Stomach (tissue), 4 donors: Measurements from ENCODE around the gene TNS3.

Experiments
- POLR2A ChIP-seq, 4 donors: fragments of 450-650 bp; IDR thresholded peaks; one replicate each; pipeline ENCODE4 v1.6.1; 2016; ENCODE audit warnings: antibody characterized with exemption in 4 of 4, control low read depth in 2 of 4, mild to moderate bottlenecking in 1 of 4, moderate library complexity in 1 of 4
- POLR2AphosphoS5 ChIP-seq, 3 donors: sonication (generic); formaldehyde crosslinking; IDR thresholded peaks; one replicate each; pipeline ENCODE4 v1.6.1; 2016; ENCODE audit warnings: antibody characterized with exemption in 3 of 3
- TF ChIP-seq, protein P1 (sequence below), 7 experiments: fragments of 450-650 bp in 4 of 7; fragments of 200-600 bp in 3 of 7; sonication (generic) in 3 of 7; IDR thresholded peaks; one replicate each; pipeline ENCODE4 v1.5.1; 2016 to 2019; ENCODE audit warnings: antibody characterized with exemption in 7 of 7, control low read depth in 2 of 7, mild to moderate bottlenecking in 1 of 7

DNA sequence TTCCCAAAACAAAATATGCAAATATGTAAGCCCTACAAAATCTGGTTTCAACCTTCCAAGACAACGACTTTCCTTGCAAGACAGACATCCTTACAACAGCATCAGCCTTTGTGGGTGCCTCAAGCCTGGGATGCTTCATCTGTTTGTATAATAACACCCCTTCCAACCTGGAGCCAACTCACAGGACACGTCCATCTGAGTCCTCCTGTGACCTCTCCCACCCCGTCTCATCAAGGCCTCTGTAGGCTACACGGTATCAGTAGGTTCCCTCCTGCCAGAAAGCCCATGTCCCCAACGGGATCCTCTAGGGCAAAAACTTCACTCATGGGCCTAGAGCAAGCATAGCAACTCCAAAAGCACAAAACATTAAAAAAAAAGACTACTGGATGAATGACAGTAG is 173.2 kb downstream of the TNS3 start:
- no peak for TF ChIP-seq POLR2A (IDR thresholded peaks at IDR 0.05)
- no peak for TF ChIP-seq POLR2AphosphoS5 (IDR thresholded peaks at IDR 0.05)
- TF ChIP-seq, protein P1, sequence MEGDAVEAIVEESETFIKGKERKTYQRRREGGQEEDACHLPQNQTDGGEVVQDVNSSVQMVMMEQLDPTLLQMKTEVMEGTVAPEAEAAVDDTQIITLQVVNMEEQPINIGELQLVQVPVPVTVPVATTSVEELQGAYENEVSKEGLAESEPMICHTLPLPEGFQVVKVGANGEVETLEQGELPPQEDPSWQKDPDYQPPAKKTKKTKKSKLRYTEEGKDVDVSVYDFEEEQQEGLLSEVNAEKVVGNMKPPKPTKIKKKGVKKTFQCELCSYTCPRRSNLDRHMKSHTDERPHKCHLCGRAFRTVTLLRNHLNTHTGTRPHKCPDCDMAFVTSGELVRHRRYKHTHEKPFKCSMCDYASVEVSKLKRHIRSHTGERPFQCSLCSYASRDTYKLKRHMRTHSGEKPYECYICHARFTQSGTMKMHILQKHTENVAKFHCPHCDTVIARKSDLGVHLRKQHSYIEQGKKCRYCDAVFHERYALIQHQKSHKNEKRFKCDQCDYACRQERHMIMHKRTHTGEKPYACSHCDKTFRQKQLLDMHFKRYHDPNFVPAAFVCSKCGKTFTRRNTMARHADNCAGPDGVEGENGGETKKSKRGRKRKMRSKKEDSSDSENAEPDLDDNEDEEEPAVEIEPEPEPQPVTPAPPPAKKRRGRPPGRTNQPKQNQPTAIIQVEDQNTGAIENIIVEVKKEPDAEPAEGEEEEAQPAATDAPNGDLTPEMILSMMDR (IDR thresholded peaks at IDR 0.05): no peak
